HG02852 (cell line): Measurements from ENCODE around the gene BCAT1.
"Not testable (repeated sequence)": the region's sequence is repeated elsewhere in the genome, so short reads cannot be mapped to it uniquely, and the experiment has no call there.

Source experiments
- ATAC-seq: cut with Tn5 transposase; IDR thresholded peaks from one replicate; pipeline ENCODE4 v1.9.1; 2021; ENCODE audit warnings: mild to moderate bottlenecking, moderate library complexity; ENCODE audit not compliant: unreplicated experiment

The BCAT1 gene

GRCh38 chr12:24901576-24902461 is 47.1 kb downstream of the BCAT1 start:
- no peak for ATAC-seq

DNA sequence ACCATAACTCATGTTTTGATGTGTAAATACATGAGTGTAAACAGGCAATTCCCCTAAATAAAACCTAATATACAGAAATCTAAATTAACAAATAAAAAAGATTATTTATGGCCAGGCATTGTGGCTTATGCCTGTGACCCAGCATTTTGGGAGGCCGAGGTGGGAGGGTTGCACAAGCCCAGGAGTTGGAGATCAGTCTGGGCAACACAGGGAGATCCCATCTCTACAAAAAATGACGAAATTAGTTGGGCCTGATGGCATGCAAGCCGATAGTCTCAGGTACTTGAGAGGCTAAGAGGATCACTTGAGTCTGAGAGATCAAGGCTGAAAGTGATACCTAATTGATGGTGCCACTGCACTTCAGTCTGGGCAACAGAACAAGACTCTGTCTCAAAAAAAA is 48.7 kb downstream of the BCAT1 start:
- no peak for ATAC-seq

- ATAC-seq = no peak
Measured at GRCh38 chr12:24899503-24900075, 49.3 kb downstream of the BCAT1 start.

DNA sequence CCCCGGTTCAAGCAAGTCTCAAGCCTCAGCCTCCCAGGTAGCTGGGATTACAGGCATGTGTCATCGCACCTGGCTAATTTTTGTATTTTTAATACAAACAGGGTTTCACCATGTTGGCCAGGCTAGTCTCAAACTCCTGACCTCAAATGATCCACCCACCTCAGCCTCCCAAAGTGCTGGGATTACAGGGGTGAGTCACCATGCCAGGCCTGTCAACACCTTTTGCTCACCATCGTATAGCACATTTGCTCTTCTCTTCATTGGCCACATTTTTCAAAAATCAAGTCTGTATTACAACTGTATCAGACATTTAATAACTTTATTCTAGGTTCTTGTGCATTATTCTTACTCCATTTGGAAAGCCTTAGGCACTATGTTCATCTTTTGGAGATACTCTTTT is 50.3 kb downstream of the BCAT1 start:
- ATAC-seq = no peak

GRCh38 chr12:24898185-24898584 is 50.7 kb downstream of the BCAT1 start:
- no peak for ATAC-seq

DNA sequence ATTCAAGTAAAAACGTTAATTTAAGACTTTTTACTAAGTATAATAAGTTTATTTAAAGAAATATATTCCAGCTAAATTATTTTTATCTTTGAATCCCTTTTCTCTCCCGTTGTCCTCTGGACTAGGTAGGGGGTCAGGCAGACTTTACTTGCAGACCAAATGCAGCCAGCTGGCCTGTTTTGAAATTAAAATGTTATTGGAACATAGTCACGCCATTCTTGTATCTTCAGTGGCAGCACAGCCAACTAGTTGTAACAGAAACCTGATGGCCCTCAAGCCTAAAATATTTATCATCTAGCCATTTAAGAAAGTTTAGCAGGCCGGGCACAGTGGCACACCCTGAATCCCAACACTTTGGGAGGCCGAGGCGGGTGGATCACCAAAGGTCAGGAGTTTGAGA is 52.7 kb downstream of the BCAT1 start:
- ATAC-seq = no peak

DNA sequence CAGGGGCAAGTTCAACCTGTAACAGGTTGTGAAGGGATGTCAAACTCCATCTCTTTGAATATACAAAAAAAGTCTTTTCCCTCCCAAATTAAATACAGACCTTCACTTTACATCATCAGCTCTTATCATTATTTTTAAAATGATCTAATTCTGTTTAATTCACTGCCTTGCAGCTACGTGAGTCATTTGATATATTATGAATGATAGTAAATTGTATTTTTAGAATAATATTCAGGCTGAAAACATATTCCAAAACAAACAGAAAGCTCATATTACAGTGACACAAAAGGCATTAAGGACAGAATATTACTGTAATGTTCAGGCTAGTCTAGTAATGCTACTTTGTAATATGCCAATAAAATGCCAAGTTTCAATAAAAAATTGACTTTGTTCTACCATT is 53.3 kb downstream of the BCAT1 start:
- no peak for ATAC-seq

- no peak for ATAC-seq
Measured at GRCh38 chr12:24894879-24895278, 54.0 kb downstream of the BCAT1 start.

- ATAC-seq = no peak
Measured at GRCh38 chr12:24890048-24890803, 58.7 kb downstream of the BCAT1 start.

- ATAC-seq = no peak
Measured at GRCh38 chr12:24889411-24889810, 59.5 kb downstream of the BCAT1 start.

GRCh38 chr12:24888813-24889212 is 60.1 kb downstream of the BCAT1 start:
- ATAC-seq = no peak

GRCh38 chr12:24884911-24885310 is 64.0 kb downstream of the BCAT1 start:
- no peak for ATAC-seq

GRCh38 chr12:24881724-24882371 is 67.1 kb downstream of the BCAT1 start:
- ATAC-seq = no peak

- no peak for ATAC-seq
Measured at GRCh38 chr12:24881227-24881626, 67.7 kb downstream of the BCAT1 start.

DNA sequence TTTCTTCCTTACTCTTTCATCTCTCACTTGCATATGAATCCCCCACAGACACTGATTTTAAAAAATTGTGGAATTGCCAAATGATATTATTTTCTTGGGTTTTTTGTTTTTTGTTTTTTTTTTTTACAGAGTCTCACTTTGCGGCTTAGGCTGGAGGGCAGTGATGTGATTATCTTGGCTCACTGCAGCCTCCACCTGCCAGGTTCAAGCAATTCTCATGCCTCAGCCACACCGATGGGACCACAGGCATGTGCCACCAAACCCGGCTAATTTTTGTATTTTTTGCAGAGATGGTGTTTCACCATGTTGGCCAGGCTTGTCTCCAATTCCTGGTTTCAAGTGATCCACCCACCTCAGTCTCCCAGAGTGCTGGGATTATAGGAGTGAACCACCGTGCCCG is 68.2 kb downstream of the BCAT1 start:
- ATAC-seq = no peak

DNA sequence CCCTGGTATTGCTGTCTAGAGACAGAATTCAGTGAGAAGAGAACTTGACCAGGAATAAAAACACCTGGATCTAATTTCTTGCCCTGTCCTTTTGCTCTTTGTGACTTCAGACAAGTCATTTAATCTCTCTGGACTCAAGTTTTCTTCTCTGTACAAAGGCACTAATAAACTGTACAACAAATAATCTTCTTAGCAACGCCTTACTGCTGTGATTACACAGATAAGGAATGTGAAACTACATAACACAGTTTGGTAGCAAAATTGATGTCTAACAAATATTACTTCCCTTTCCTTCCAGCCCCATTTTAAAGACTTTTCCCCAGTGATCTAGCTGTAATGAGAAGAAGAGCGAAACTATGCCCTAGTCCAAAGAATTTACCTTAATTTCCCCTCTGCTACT is 69.3 kb downstream of the BCAT1 start:
- ATAC-seq = no peak

DNA sequence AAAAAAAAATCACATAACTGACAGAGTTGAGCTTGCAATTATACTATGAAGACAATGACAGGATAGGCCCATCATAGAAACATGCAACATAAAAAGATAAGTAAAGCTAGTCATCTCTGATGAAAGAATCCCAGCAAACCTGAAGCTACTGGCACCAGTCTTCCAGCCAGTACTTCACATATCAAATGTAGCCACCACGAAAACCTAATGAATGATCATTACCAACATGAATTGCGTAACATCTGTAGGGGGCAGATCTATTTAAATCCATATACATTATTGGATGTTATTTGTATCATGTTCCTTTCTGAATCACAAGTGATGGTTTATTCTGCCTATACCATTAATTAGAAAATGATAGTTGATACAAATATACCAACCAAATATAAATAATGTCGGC is 73.9 kb downstream of the BCAT1 start:
- ATAC-seq = no peak

DNA sequence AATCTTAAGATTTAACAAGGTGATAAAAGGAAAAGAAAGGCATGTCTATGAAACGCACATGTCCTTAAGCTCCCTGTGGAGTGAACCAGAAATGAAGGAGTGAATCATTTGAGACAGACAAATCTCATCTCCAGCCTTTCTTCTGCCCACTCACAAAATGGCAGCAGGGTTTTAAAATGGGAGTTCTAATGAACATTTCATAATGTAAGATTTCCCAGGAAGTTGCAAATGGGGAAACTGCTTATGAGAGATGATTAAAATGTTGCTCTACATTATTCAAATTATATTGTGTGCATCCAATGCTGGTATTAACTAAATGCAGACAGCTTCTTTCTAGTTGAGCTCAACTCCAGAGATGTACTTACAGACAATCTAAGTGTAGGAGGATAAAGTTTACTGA is 76.7 kb downstream of the BCAT1 start:
- no peak for ATAC-seq

- ATAC-seq = not testable (repeated sequence)
Measured at GRCh38 chr12:24866139-24866538, 82.8 kb downstream of the BCAT1 start.

GRCh38 chr12:24864796-24865125 is 84.1 kb downstream of the BCAT1 start:
- peak; percentile 68 for ATAC-seq

DNA sequence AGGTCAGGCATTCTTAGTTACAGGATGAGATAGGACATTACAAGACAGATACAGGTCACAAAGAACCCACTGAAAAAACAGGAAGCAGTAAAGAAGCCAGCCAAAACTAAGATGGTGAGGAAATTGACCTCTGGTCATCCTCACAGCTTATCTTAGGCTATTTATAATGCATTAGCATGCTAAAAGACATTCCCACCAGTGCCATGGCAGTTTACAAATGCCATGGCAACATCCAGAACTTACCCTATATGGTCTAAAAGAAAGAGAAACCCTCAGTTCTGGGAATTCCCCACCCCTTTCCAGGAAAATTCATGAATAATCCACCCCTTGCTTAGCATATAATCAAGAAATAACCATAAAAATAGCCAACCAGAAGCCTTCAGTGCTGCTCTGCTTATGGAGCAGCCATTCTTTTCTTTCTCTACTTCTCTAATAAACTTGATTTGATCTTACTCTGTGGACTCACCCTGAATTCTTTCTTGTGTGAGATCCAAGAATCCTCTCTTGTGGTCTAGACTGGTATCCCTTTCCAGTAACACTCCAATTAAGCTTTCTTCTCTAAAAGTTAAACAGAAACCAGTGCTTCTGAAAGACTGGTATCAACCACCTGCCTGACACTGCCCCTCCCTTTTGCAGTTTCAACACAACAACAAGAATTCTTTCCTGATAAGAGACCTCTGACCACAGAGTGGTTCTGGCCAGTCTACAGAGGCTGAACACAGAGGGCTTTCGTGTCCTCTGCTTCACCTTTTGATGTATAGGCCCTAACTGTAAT is 86.9 kb downstream of the BCAT1 start:
- peak; percentile 71 for ATAC-seq
